Tibial nerve (tissue), 4 donors: Measurements from ENCODE around the gene SDK1. TPM values are rescaled to one million over a fixed set of nuclear protein-coding genes. Genes with fewer than 3 reads are reported as not detected.
"Not testable (repeated sequence)": the region's sequence is repeated elsewhere in the genome, so short reads cannot be mapped to it uniquely, and the experiment has no call there.

ENCODE experiments used
- DNase-seq, 2 donors: peaks; one replicate each; pipeline ENCODE4 v3.0.0-alpha.2; 2019; ENCODE audit warnings: low spot score in 2 of 2
- H3K27ac ChIP-seq, 4 donors: fragments of 200-600 bp; sonication (generic) in 3 of 4; one replicate each; pipeline ENCODE4 v1.5.1; 2017 to 2019; ENCODE audit warnings: mild to moderate bottlenecking in 1 of 4
- H3K27me3 ChIP-seq, 2 donors: fragments of 200-600 bp; sonication (generic) in 1 of 2; one replicate each; pipeline versions ENCODE4 v1.5.1 to v1.6.0; 2017 to 2019
- H3K36me3 ChIP-seq, 3 donors: fragments of 200-600 bp; sonication (generic); one replicate each; pipeline ENCODE4 v1.5.1; 2018 to 2019
- H3K4me1 ChIP-seq, 4 donors: fragments of 200-600 bp; sonication (generic) in 3 of 4; one replicate each; pipeline ENCODE4 v1.5.1; 2017 to 2019
- H3K4me3 ChIP-seq, 4 donors: fragments of 200-600 bp; sonication (generic) in 3 of 4; one replicate each; pipeline ENCODE4 v1.5.1; 2017 to 2019; ENCODE audit warnings: mild to moderate bottlenecking in 1 of 4, moderate library complexity in 1 of 4
- H3K9me3 ChIP-seq, 4 donors: fragments of 200-600 bp; sonication (generic) in 3 of 4; one replicate each; pipeline ENCODE4 v1.5.1; 2017 to 2019
- CTCF ChIP-seq, 5 experiments: fragments of 200-600 bp in 3 of 5; fragments of 450-650 bp in 2 of 5; sonication (generic) in 3 of 5; IDR thresholded peaks; one replicate each; pipeline ENCODE4 v1.5.1; 2016 to 2019; ENCODE audit warnings: antibody characterized with exemption in 5 of 5, mild to moderate bottlenecking in 3 of 5, moderate library complexity in 2 of 5
- EP300 ChIP-seq, 2 donors: sonication (generic); formaldehyde crosslinking; IDR thresholded peaks; one replicate each; pipeline ENCODE4 v1.6.1; 2017; ENCODE audit warnings: antibody characterized with exemption in 2 of 2, mild to moderate bottlenecking in 1 of 2
- POLR2A ChIP-seq, 2 donors: fragments of 450-650 bp; IDR thresholded peaks; one replicate each; pipeline ENCODE4 v1.6.1; 2017; ENCODE audit warnings: antibody characterized with exemption in 2 of 2, mild to moderate bottlenecking in 2 of 2, moderate library complexity in 2 of 2
- WGBS, 2 donors: methylation state at CpG; one replicate each; pipeline ENCODE4 v1.1.5; 2018; 5-methylcytosine and 5-hydroxymethylcytosine counted together
- total RNA-seq, 4 donors: library from RNA; depleted of rRNA; stranded (reverse); fragments of >200 nt; gene quantifications; one replicate each; pipeline ENCODE4 v1.1.0, GENCODE V29; 2016

SDK1 gene
- total RNA-seq, 4 donors from 2014 or later: 8.2 to 16.2 (median 12.9) TPM

GRCh38 chr7:4255336-4255735, 954.3 kb downstream of the SDK1 start:
- Histone ChIP-seq H3K36me3 (peaks cover 0 to 8% (median 0%) of the 10 kb centered on the region in 3 donors), H3K27ac (no peak overlapping the region), H3K4me1 (no peaks in the 10 kb centered on the region), H3K27me3 (no peaks in the 10 kb centered on the region), H3K9me3 (peaks cover 0 to 30% (median 0%) of the 10 kb centered on the region in 4 donors), H3K4me3 (no peak overlapping the region)
- DNase-seq: no peak
- WGBS, 2 donors: 94 to 97% methylated on average over 6 of the region's 6 CpGs
- TF ChIP-seq EP300 (IDR thresholded peaks at IDR 0.05) (no peak), POLR2A (IDR thresholded peaks at IDR 0.05) (no peak), CTCF (IDR thresholded peaks at IDR 0.05) (no peak)

GRCh38 chr7:4256286-4256685, 955.2 kb downstream of the SDK1 start:
- H3K9me3 ChIP-seq: peaks cover 0 to 26% (median 0%) of the 10 kb centered on the region in 4 donors
- TF ChIP-seq POLR2A (IDR thresholded peaks at IDR 0.05) (no peak), EP300 (IDR thresholded peaks at IDR 0.05) (no peak), CTCF (IDR thresholded peaks at IDR 0.05) (no peak)
- no peaks in the 10 kb centered on the region for H3K4me1 ChIP-seq
- H3K27ac ChIP-seq: no peak overlapping the region
- no peak for DNase-seq
- H3K36me3 ChIP-seq: peaks cover 0 to 3% (median 0%) of the 10 kb centered on the region in 3 donors
- no peak overlapping the region for H3K4me3 ChIP-seq
- WGBS, 2 donors: 33 to 40% methylated on average over 8 of the region's 8 CpGs
- no peaks in the 10 kb centered on the region for H3K27me3 ChIP-seq

- Histone ChIP-seq H3K27ac (no peak overlapping the region), H3K27me3 (no peaks in the 10 kb centered on the region), H3K4me1 (no peaks in the 10 kb centered on the region), H3K36me3 (no peaks in the 10 kb centered on the region), H3K9me3 (peaks cover 0 to 14% (median 0%) of the 10 kb centered on the region in 4 donors), H3K4me3 (no peak overlapping the region)
- DNase-seq: no peak
- no peak for TF ChIP-seq POLR2A (IDR thresholded peaks at IDR 0.05)
- no peak for TF ChIP-seq CTCF (IDR thresholded peaks at IDR 0.05)
- no peak for TF ChIP-seq EP300 (IDR thresholded peaks at IDR 0.05)
- 87 to 89% methylated on average over 15 of the region's 15 CpGs for WGBS, 2 donors
Observed at GRCh38 chr7:4257146-4258111, 956.4 kb downstream of the SDK1 start.

- 89 to 91% methylated on average over 14 to 15 of the region's 15 CpGs for WGBS, 2 donors
- H3K27me3 ChIP-seq, DNase-seq, H3K4me1 ChIP-seq, H3K36me3 ChIP-seq, H3K4me3 ChIP-seq, H3K27ac ChIP-seq, H3K9me3 ChIP-seq: not testable (repeated sequence)
Observed at GRCh38 chr7:4260116-4260515, 959.1 kb downstream of the SDK1 start.

- no peak for TF ChIP-seq POLR2A (IDR thresholded peaks at IDR 0.05)
- TF ChIP-seq EP300 (IDR thresholded peaks at IDR 0.05): no peak
- TF ChIP-seq CTCF (IDR thresholded peaks at IDR 0.05): no peak
- H3K4me1 ChIP-seq: no peaks in the 10 kb centered on the region
- 43 to 60% methylated on average over 16 to 19 of the region's 19 CpGs for WGBS, 2 donors
- H3K4me3 ChIP-seq: no peak overlapping the region
- no peaks in the 10 kb centered on the region for H3K27me3 ChIP-seq
- H3K36me3 ChIP-seq: peaks cover 0 to 13% (median 0%) of the 10 kb centered on the region in 3 donors
- no peak overlapping the region for H3K27ac ChIP-seq
- DNase-seq: no peak
- no peaks in the 10 kb centered on the region for H3K9me3 ChIP-seq
Observed at GRCh38 chr7:4260867-4261600, 960.0 kb downstream of the SDK1 start.
